WTC11 (cell line): ENCODE data around the gene DUSP22. TPM values are rescaled to one million over a fixed set of nuclear protein-coding genes. Genes with fewer than 3 reads are reported as not detected.

ENCODE experiments used
- ATAC-seq: fragments of 200-7000 bp; cut with Tn5 transposase; 2 replicates; pipeline ENCODE4 v1.10.0; 2021; ENCODE audit warnings: mild to moderate bottlenecking, moderate library complexity
- CTCF ChIA-PET: fragments of 300-600 bp; sonication (Branson Sonifier 250); formaldehyde crosslinking; loops from one replicate; lab custom pipeline; 2021; ENCODE audit warnings: antibody characterized with exemption; lab: Charles Lee
- POLR2A ChIA-PET: fragments of 350-600 bp; sonication (Branson Sonifier 250); formaldehyde crosslinking; loops from one replicate; lab custom pipeline; 2021; ENCODE audit warnings: antibody characterized with exemption; lab: Charles Lee
- DNase-seq: peaks from one replicate; pipeline ENCODE4 v3.0.0; 2021; ENCODE audit warnings: low spot score
- H3K27ac Mint-ChIP-seq: 2 replicates; pipeline ENCODE4 v1.8.0; 2021; ENCODE audit warnings: mixed read lengths
- H3K27me3 Mint-ChIP-seq: 2 replicates; pipeline ENCODE4 v1.8.0; 2021; ENCODE audit warnings: low read depth, mild to moderate bottlenecking, moderate library complexity, mixed read lengths
- H3K36me3 Mint-ChIP-seq: 2 replicates; pipeline ENCODE4 v1.8.0; 2021; ENCODE audit warnings: mixed read lengths
- H3K4me1 Mint-ChIP-seq: 2 replicates; pipeline ENCODE4 v1.8.0; 2022; ENCODE audit warnings: mixed read lengths
- H3K4me3 Mint-ChIP-seq: 2 replicates; pipeline ENCODE4 v1.8.0; 2021; ENCODE audit warnings: mild to moderate bottlenecking, moderate library complexity, mixed read lengths
- H3K9me3 Mint-ChIP-seq: 2 replicates; pipeline ENCODE4 v1.8.0; 2021; ENCODE audit warnings: mixed read lengths
- ESRRA ChIP-seq: sonication (generic); formaldehyde crosslinking; IDR thresholded peaks from 2 replicates; pipeline ENCODE4 v1.8.1; 2022; ENCODE audit warnings: mild to moderate bottlenecking, missing genetic modification reagents, borderline replicate concordance
- GABPB1 ChIP-seq: sonication (generic); formaldehyde crosslinking; IDR thresholded peaks from 2 replicates; pipeline ENCODE4 v1.8.1; 2023; ENCODE audit warnings: mild to moderate bottlenecking, missing genetic modification reagents
- KAT7 ChIP-seq: sonication (generic); formaldehyde crosslinking; IDR thresholded peaks from 2 replicates; pipeline ENCODE4 v1.8.1; 2023; ENCODE audit warnings: missing genetic modification reagents, mild to moderate bottlenecking, borderline replicate concordance
- NFE2L1 ChIP-seq: sonication (generic); formaldehyde crosslinking; IDR thresholded peaks from 2 replicates; pipeline ENCODE4 v1.8.1; 2023; ENCODE audit warnings: missing genetic modification reagents
- TEAD4 ChIP-seq: sonication (generic); formaldehyde crosslinking; IDR thresholded peaks from 2 replicates; pipeline ENCODE4 v1.8.0; 2022; ENCODE audit warnings: mild to moderate bottlenecking, missing genetic modification reagents
- ZNF263 ChIP-seq: sonication (generic); formaldehyde crosslinking; IDR thresholded peaks from 2 replicates; pipeline ENCODE4 v1.8.1; 2022; ENCODE audit warnings: low read depth, mild to moderate bottlenecking, moderate library complexity, missing genetic modification reagents
- ZNF317 ChIP-seq: sonication (generic); formaldehyde crosslinking; IDR thresholded peaks from 2 replicates; pipeline ENCODE4 v1.8.1; 2023; ENCODE audit warnings: low read depth, mild to moderate bottlenecking, moderate library complexity, missing genetic modification reagents, borderline replicate concordance
- ZNF396 ChIP-seq: fragments of 250-450 bp; sonication (Bioruptor Pico); IDR thresholded peaks from 2 replicates; pipeline ENCODE4 v1.8.0; 2021; ENCODE audit warnings: mild to moderate bottlenecking, moderate library complexity, borderline replicate concordance
- ZNF671 ChIP-seq: fragments of 250-450 bp; sonication (Bioruptor Pico); IDR thresholded peaks from 2 replicates; pipeline ENCODE4 v1.8.0; 2021; ENCODE audit warnings: mild to moderate bottlenecking
- total RNA-seq: library from RNA; stranded (reverse); gene quantifications from 3 replicates; pipeline ENCODE4 v1.2.3, GENCODE V29; 2021
- TF ChIP-seq, protein P1 (sequence below): sonication (generic); formaldehyde crosslinking; IDR thresholded peaks from 2 replicates; pipeline ENCODE4 v1.8.0; 2023; ENCODE audit warnings: mild to moderate bottlenecking, missing genetic modification reagents
- TF ChIP-seq, protein P2 (sequence below): sonication (generic); formaldehyde crosslinking; IDR thresholded peaks from 2 replicates; pipeline ENCODE4 v1.8.0; 2022; ENCODE audit warnings: mild to moderate bottlenecking, missing genetic modification reagents
- TF ChIP-seq, protein P3 (sequence below): sonication (generic); formaldehyde crosslinking; IDR thresholded peaks from 2 replicates; pipeline ENCODE4 v1.8.0; 2023; ENCODE audit warnings: missing genetic modification reagents
- TF ChIP-seq, protein P4 (sequence below): sonication (generic); formaldehyde crosslinking; conservative IDR thresholded peaks from 2 replicates; pipeline ENCODE4 v1.8.1; 2022; ENCODE audit warnings: mild to moderate bottlenecking, missing genetic modification reagents

Gene DUSP22
- total RNA-seq, 1 experiment from 2014 or later = 38.5 TPM

DNA sequence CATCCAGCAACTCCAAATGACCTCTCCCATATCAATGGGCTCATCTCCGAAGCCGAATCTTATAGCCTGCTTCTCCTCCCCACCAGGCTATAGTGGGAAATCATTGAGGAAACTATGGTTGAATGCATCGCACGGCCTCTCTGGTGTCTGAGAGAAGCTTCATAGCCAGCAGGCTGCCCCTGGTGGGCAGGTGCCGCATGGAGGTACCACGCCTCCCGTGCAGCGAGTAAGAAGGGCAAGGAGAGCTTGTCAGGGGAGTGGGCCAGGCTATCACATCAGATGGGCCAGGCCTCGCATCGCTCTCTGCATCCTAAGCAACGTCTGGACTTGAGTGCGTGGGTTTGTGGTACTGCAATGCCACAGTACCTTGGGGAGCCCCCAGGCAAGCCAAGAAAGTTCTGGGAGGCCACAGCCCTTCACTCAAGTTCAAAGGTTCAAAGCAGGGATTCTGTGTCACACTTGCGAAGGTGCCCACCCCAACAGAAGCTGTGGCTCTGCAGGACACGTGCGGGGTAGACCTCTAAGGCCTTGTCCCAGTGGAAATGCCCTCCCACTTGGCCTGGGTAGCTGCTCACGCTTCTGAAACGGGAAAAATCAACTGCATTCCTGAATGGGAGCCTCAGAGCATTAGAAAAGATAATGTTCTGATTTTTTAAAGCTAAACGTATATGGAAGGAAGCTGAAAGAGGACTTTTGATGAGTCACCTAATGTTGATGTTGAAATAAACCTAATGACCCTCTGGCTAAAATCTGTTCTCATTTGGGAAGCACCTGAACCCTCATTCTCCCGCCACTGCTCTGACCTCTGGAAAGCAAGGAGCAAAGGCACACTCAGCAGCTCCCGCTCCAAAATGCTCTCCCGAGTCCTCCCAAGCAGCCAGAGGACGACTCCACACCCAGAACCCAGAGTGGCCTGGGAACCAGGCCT is 90.9 kb downstream of the DUSP22 start:
- POLR2A ChIA-PET = no interaction called here

DNA sequence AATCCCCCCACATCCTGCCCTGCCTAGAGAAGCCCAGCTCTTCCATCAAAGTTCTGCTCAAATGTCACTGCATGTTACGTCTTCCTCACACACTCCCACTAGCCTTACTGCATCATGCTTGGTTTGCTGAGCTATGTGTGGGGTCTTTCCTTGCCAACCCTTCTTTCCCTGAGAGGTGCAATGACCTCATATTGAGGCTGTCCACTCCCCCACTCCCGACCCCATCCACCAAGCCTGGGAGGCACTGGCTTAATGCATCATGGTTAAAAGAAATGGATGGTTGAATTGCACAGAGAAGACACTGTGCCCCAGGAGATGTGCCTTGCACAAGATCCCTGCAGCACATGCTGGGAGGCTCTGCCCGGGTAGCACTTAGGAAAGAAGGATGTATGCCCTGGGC is 91.6 kb downstream of the DUSP22 start:
- DNase-seq (no peak), ATAC-seq (no peak)
- peaks cover 25% of the 10 kb centered on the region for H3K27me3 Mint-ChIP-seq
- peaks cover 17% of the 10 kb centered on the region for H3K36me3 Mint-ChIP-seq
- peaks cover 18% of the 10 kb centered on the region for H3K9me3 Mint-ChIP-seq
- ChIA-PET POLR2A (no interaction called here), CTCF (interaction anchor here (1.5 to 1.7 kb wide), 6 partner anchors 8 to 195 kb away, joined by 4 to 8 read pairs (median 5); partner anchors contain the start of gene IRF4)
- H3K27ac Mint-ChIP-seq = no peak overlapping the region
- H3K4me3 Mint-ChIP-seq = no peak overlapping the region
- H3K4me1 Mint-ChIP-seq = no peaks in the 10 kb centered on the region
- TF ChIP-seq ZNF396 (CRISPR knock-in tag) (no peak), ZNF671 (CRISPR knock-in tag) (no peak), NFE2L1 (no peak), GABPB1 (CRISPR knock-in tag) (no peak)
- TF ChIP-seq, protein P1, sequence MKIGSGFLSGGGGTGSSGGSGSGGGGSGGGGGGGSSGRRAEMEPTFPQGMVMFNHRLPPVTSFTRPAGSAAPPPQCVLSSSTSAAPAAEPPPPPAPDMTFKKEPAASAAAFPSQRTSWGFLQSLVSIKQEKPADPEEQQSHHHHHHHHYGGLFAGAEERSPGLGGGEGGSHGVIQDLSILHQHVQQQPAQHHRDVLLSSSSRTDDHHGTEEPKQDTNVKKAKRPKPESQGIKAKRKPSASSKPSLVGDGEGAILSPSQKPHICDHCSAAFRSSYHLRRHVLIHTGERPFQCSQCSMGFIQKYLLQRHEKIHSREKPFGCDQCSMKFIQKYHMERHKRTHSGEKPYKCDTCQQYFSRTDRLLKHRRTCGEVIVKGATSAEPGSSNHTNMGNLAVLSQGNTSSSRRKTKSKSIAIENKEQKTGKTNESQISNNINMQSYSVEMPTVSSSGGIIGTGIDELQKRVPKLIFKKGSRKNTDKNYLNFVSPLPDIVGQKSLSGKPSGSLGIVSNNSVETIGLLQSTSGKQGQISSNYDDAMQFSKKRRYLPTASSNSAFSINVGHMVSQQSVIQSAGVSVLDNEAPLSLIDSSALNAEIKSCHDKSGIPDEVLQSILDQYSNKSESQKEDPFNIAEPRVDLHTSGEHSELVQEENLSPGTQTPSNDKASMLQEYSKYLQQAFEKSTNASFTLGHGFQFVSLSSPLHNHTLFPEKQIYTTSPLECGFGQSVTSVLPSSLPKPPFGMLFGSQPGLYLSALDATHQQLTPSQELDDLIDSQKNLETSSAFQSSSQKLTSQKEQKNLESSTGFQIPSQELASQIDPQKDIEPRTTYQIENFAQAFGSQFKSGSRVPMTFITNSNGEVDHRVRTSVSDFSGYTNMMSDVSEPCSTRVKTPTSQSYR (CRISPR knock-in tag) = no peak
- TF ChIP-seq, protein P2, sequence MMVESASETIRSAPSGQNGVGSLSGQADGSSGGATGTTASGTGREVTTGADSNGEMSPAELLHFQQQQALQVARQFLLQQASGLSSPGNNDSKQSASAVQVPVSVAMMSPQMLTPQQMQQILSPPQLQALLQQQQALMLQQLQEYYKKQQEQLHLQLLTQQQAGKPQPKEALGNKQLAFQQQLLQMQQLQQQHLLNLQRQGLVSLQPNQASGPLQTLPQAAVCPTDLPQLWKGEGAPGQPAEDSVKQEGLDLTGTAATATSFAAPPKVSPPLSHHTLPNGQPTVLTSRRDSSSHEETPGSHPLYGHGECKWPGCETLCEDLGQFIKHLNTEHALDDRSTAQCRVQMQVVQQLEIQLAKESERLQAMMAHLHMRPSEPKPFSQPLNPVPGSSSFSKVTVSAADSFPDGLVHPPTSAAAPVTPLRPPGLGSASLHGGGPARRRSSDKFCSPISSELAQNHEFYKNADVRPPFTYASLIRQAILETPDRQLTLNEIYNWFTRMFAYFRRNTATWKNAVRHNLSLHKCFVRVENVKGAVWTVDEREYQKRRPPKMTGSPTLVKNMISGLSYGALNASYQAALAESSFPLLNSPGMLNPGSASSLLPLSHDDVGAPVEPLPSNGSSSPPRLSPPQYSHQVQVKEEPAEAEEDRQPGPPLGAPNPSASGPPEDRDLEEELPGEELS (CRISPR knock-in tag) = no peak
- TF ChIP-seq, protein P3, sequence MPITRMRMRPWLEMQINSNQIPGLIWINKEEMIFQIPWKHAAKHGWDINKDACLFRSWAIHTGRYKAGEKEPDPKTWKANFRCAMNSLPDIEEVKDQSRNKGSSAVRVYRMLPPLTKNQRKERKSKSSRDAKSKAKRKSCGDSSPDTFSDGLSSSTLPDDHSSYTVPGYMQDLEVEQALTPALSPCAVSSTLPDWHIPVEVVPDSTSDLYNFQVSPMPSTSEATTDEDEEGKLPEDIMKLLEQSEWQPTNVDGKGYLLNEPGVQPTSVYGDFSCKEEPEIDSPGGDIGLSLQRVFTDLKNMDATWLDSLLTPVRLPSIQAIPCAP (CRISPR knock-in tag) = no peak

More for the DNA sequence above, 90.9 kb downstream of the DUSP22 start:
- CTCF ChIA-PET = interaction anchor here (0.6 to 1.7 kb wide), 11 partner anchors 9 to 195 kb away, joined by 3 to 8 read pairs (median 5); partner anchors contain the start of gene IRF4
- no peak overlapping the region for H3K4me3 Mint-ChIP-seq
- no peak for DNase-seq
- peaks cover 24% of the 10 kb centered on the region for H3K27me3 Mint-ChIP-seq
- no peaks in the 10 kb centered on the region for H3K4me1 Mint-ChIP-seq
- peak; percentile 65 for ATAC-seq
- H3K9me3 Mint-ChIP-seq = peaks cover 23% of the 10 kb centered on the region
- H3K27ac Mint-ChIP-seq = no peak overlapping the region
- TF ChIP-seq, protein P2 (CRISPR knock-in tag) = no peak
- no peak for TF ChIP-seq ESRRA
- TF ChIP-seq, protein P4, sequence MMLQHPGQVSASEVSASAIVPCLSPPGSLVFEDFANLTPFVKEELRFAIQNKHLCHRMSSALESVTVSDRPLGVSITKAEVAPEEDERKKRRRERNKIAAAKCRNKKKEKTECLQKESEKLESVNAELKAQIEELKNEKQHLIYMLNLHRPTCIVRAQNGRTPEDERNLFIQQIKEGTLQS (CRISPR knock-in tag) = no peak
- peaks cover 23% of the 10 kb centered on the region for H3K36me3 Mint-ChIP-seq

DNA sequence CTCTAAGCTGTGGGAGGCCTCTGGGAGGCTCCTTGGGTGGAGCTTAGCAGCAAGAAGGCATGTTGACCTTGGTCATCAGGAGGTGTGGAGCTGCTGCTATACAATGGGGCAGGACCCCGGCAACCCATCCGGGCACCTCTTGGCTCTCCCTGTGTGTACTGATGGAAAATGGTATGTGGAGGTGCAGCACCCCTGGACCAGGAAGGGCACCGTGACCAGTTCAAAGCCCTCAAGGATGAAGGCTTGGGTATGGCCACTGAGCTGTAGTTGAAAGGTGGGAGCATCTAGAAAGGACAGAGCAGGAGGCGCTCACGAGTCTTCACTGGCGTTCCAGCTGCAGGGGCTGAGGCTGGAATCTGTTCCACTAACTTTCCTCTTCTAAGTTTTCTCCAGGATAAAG is 92.6 kb downstream of the DUSP22 start:
- no peak for ATAC-seq
- POLR2A ChIA-PET = no interaction called here
- peaks cover 17% of the 10 kb centered on the region for H3K36me3 Mint-ChIP-seq
- H3K9me3 Mint-ChIP-seq = peaks cover 18% of the 10 kb centered on the region
- peaks cover 35% of the 10 kb centered on the region for H3K27me3 Mint-ChIP-seq
- no peaks in the 10 kb centered on the region for H3K4me1 Mint-ChIP-seq
- no peak overlapping the region for H3K27ac Mint-ChIP-seq
- no peak for DNase-seq
- CTCF ChIA-PET = interaction anchor here (0.6 to 1.2 kb wide), 3 partner anchors 20 to 687 kb away, joined by 3 to 6 read pairs (median 3); no protein-coding TSS in a partner anchor
- no peak for TF ChIP-seq TEAD4
- TF ChIP-seq, protein P1 (CRISPR knock-in tag) = no peak
- no peak for TF ChIP-seq KAT7
- TF ChIP-seq ZNF263 = no peak
- no peak for TF ChIP-seq ZNF317 (CRISPR knock-in tag)
- H3K4me3 Mint-ChIP-seq = no peak overlapping the region
